ENCODE results near the gene SMARCAL1.
"Not testable (repeated sequence)": the region's sequence is repeated elsewhere in the genome, so short reads cannot be mapped to it uniquely, and the experiment has no call there.

SMARCAL1 gene

GRCh38 chr2:216502381-216503158 lies 90.3 kb downstream of the SMARCAL1 start:
- DNase-seq (ENCODE audit: low read depth) = no peak

- DNase-seq (ENCODE audit: low read depth) = no peak
Measured at GRCh38 chr2:216503159-216503629, 90.9 kb downstream of the SMARCAL1 start.

- no peak for DNase-seq (ENCODE audit: low read depth)
Measured at GRCh38 chr2:216503697-216504375, 91.6 kb downstream of the SMARCAL1 start.

- DNase-seq (ENCODE audit: low read depth) = no peak
Measured at GRCh38 chr2:216504376-216504762, 92.1 kb downstream of the SMARCAL1 start.

- no peak for DNase-seq (ENCODE audit: low read depth)
Measured at GRCh38 chr2:216505133-216506106, 93.1 kb downstream of the SMARCAL1 start.

GRCh38 chr2:216507220-216508160 lies 95.2 kb downstream of the SMARCAL1 start:
- no peak for DNase-seq (ENCODE audit: low read depth)

- DNase-seq (ENCODE audit: low read depth) = no peak
Measured at GRCh38 chr2:216508229-216508628, 95.9 kb downstream of the SMARCAL1 start.

- no peak for DNase-seq (ENCODE audit: low read depth)
Measured at GRCh38 chr2:216516730-216517350, 104.6 kb downstream of the SMARCAL1 start.

GRCh38 chr2:216517447-216518225 lies 105.4 kb downstream of the SMARCAL1 start:
- DNase-seq (ENCODE audit: low read depth) = no peak

GRCh38 chr2:216518566-216519119 lies 106.4 kb downstream of the SMARCAL1 start:
- not testable (repeated sequence) for DNase-seq (ENCODE audit: low read depth)

- DNase-seq (ENCODE audit: low read depth) = no peak
Measured at GRCh38 chr2:216519154-216519762, 107.0 kb downstream of the SMARCAL1 start.

- DNase-seq (ENCODE audit: low read depth) = no peak
Measured at GRCh38 chr2:216520112-216520511, 107.8 kb downstream of the SMARCAL1 start.

- no peak for DNase-seq (ENCODE audit: low read depth)
Measured at GRCh38 chr2:216522892-216523502, 110.7 kb downstream of the SMARCAL1 start.

- no peak for DNase-seq (ENCODE audit: low read depth)
Measured at GRCh38 chr2:216525972-216526371, 113.7 kb downstream of the SMARCAL1 start.

GRCh38 chr2:216526939-216527338 lies 114.7 kb downstream of the SMARCAL1 start:
- DNase-seq (ENCODE audit: low read depth) = no peak

- DNase-seq (ENCODE audit: low read depth) = no peak
Measured at GRCh38 chr2:216527600-216527999, 115.3 kb downstream of the SMARCAL1 start.

GRCh38 chr2:216532562-216532961 lies 120.3 kb downstream of the SMARCAL1 start:
- no peak for DNase-seq (ENCODE audit: low read depth)
